GM12872 (cell line): ENCODE data around the gene TINCR.
A peak's percentile ranks its signal among the peaks of the same experiment; 100 is the strongest.

Experiments
- TF ChIP-seq, protein P1 (sequence below): IDR thresholded peaks from 3 replicates; pipeline ENCODE4 v1.5.1; 2011; ENCODE audit warnings: low read depth, mild to moderate bottlenecking, low read length, moderate library complexity; ENCODE audit not compliant: insufficient read depth

TINCR gene

DNA sequence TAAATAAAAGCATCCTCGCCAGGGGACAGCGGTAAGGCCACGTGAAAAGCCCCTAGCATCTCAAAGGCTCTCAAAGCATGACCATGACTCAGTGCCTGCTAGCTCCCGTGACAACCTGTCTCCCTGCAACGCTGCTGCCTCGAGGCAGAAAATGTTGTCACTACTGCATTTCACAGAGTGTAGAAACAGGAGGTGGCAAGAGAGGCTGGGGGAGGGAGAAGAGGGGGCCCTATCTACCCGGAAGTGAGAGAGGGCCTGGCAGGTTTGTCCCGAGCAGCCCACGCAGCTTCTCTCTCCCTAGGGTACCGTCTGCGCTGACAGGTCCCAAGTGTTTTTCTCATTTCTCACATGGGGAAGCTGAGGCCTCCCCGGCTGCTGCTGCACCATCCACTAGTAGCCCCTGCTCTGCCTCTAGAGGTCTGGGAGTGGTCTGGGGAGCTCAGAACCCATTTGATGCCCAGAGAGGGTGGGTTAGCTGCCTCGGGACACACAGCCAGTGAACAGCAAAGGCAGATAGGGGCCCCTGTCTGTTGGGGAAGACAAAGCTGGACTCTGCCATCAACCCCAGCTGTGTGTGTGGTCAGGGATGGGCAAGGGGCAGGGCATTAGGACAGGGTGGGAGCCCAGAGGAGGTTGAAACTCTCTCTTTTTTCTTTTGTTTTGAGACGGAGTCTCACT lies 3.7 kb downstream of the TINCR start:
- TF ChIP-seq, protein P1, sequence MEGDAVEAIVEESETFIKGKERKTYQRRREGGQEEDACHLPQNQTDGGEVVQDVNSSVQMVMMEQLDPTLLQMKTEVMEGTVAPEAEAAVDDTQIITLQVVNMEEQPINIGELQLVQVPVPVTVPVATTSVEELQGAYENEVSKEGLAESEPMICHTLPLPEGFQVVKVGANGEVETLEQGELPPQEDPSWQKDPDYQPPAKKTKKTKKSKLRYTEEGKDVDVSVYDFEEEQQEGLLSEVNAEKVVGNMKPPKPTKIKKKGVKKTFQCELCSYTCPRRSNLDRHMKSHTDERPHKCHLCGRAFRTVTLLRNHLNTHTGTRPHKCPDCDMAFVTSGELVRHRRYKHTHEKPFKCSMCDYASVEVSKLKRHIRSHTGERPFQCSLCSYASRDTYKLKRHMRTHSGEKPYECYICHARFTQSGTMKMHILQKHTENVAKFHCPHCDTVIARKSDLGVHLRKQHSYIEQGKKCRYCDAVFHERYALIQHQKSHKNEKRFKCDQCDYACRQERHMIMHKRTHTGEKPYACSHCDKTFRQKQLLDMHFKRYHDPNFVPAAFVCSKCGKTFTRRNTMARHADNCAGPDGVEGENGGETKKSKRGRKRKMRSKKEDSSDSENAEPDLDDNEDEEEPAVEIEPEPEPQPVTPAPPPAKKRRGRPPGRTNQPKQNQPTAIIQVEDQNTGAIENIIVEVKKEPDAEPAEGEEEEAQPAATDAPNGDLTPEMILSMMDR = no peak

DNA sequence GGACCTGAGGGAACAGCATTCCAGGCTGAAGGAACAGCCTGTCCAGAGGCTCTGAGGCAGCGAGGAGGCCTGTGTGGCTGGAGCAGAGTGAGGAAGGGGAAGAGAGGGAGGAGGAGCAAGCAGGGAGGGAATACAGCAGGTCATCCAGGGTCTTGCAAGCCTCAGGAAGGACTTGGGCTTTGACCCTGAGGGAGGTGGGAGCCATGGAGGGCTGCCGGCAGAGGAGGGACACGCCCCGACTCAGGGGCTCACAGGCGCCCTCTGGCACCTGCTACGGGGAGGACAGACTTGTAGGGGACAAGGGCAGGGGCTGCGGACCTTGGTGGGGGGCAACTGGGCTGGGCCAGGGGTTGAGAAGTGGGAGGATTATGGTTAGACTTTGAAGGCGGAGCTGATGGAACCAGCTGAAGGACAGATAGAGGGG lies 4.7 kb downstream of the TINCR start:
- TF ChIP-seq, protein P1 = 0 out of 3 replicates have a peak, but pooled peaks have one; percentile 13

DNA sequence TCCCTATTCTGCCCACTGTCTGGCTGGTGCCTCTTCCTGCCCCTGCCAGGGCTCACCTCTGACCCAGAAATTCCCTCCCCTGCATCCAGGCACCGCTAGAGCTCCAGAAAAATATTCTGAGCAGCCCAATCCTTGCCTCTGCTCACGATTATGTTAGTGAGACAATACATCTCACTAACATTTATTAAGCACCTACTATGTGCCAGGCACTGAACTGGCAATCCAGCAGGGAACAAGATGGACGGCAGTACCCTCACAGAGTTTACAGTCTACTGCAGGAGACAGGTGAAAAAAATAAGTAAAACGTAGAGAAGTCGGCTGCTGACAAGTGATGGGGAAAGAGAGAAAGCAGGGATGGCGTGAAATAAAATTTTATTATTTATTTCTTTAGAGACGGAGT lies 5.5 kb downstream of the TINCR start:
- TF ChIP-seq, protein P1 = no peak

DNA sequence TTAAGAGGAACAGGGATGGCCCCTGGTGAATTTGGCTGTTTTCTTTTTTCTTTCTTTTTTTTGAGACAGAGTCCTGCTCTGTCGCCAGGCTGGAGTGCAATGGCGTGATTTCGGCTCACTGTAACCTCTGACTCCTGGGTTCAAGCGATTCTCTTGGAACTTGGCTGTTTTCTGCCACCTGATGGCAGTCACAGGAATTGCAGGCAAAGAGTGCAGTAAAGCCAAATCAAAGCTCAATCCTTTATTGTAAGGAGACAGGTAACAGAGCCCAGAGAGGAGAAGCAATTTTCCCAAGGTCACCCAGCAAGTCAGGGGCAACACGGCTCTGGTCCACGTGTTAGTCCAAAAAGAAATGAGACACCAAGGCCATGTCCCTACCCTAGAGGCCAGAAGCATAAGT lies 6.2 kb downstream of the TINCR start:
- TF ChIP-seq, protein P1 = peak; percentile 55

DNA sequence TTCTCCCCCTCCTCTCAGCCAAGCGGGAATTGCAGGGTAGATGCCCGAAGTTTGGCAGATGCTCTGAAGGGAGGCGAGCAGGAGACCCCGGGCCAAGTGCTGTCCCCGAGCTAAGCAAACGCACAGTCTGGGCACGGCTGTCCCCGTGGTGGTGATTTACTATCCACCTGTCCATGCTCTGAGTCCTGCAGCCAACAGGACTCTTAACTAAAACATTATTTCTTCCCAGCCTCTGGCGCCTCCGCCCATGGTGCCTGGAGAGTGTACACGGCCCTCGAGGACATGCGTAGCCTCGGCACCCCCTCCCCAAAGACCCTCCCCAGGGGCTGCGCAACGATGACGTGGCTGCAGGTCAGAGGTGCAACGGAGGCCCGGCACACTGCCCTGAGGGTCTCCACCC lies 7.6 kb downstream of the TINCR start:
- TF ChIP-seq, protein P1 = no peak

DNA sequence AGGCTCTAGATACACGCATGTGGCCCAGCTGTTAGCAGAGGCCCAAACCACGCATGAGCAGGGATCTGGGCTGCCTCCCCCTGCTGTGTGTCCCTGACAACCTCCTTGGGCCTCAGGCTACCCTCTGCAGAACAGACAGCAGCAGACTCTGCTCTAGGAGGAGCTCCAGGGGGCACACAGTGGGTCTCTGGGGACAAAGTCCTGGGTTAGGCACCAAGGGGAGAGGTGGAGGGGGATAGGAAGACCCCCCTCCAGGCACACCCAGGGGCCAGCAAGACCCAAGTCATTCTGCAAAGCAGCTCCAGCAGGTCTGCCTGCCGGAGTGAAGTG lies 8.0 kb downstream of the TINCR start:
- TF ChIP-seq, protein P1 = no peak

DNA sequence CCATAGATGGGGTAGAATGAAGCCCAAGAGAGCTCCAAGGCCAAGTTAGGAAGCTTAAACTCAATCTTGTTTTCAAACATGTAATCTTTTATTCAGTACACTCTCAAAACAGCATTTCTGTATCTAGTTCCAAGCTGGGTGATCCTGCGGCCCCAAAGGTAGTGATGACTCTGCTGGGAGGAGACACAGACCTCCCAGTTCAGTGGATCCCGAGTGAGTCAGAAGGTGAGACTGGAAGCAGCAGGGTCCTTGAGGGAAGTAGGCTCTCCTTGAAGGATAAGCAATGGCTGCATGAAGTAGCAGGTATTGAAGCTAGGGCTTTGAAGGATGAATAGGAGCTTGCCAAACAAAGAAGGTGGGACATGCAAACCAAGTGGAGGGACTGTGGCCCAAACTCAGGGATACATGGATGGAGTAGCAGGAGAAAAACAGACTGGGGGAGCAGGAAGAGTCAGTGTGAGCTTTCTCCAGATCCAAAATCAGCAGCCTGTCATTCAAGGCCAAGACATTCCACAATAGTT lies 9.6 kb downstream of the TINCR start:
- TF ChIP-seq, protein P1 = no peak
